Measurements from ENCODE around the gene IGFBP2.

- TF ChIP-seq, protein P1, sequence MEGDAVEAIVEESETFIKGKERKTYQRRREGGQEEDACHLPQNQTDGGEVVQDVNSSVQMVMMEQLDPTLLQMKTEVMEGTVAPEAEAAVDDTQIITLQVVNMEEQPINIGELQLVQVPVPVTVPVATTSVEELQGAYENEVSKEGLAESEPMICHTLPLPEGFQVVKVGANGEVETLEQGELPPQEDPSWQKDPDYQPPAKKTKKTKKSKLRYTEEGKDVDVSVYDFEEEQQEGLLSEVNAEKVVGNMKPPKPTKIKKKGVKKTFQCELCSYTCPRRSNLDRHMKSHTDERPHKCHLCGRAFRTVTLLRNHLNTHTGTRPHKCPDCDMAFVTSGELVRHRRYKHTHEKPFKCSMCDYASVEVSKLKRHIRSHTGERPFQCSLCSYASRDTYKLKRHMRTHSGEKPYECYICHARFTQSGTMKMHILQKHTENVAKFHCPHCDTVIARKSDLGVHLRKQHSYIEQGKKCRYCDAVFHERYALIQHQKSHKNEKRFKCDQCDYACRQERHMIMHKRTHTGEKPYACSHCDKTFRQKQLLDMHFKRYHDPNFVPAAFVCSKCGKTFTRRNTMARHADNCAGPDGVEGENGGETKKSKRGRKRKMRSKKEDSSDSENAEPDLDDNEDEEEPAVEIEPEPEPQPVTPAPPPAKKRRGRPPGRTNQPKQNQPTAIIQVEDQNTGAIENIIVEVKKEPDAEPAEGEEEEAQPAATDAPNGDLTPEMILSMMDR (IDR thresholded peaks at IDR 0.05; ENCODE audit: insufficient read depth, low read length, poor library complexity, severe bottlenecking), result no peak
- no peak for TF ChIP-seq EZH2phosphoT487 (conservative IDR thresholded peaks at IDR 0.05; ENCODE audit: low read length)
Observed at GRCh38 chr2:216694082-216694825, 61.0 kb downstream of the IGFBP2 start.
